C4-2B (cell line): Measurements from ENCODE around the gene DRD4.

Experiments used
- CTCF ChIP-seq: fragments of 450-650 bp; conservative IDR thresholded peaks from 2 replicates; pipeline ENCODE4 v1.5.1; 2017; ENCODE audit warnings: mild to moderate bottlenecking
- ZFX ChIP-seq: fragments of 450-650 bp; IDR thresholded peaks from 2 replicates; pipeline ENCODE4 v1.6.1; 2017

- TF ChIP-seq CTCF (no peak), ZFX (no peak)
These were observed 40.7 kb upstream of the DRD4 start for GRCh38 chr11:596374-596773.
